ENCODE measurements around the gene EXOC3L1. TPM values are rescaled to one million over a fixed set of nuclear protein-coding genes. Genes with fewer than 3 reads are reported as not detected.

EXOC3L1 gene
- total RNA-seq, 1 donor from 2014 or later = 15.6 TPM

- Histone ChIP-seq H3K36me3 (peaks cover 13% of the 10 kb centered on the region), H3K4me3 (peak within 1 kb of the TSS; percentile 62), H3K27ac (peak within 1 kb of the TSS; percentile 91), H3K9me3 (no peaks in the 10 kb centered on the region), H3K4me1 (peaks cover 65% of the 10 kb centered on the region), H3K27me3 (ENCODE audit: low read depth) (peaks cover 12% of the 10 kb centered on the region)
- intact Hi-C loops (cut with DNase I) = no loop called here
- peak; percentile 88 for DNase-seq
- ATAC-seq = peak; percentile 79 to 81
- no peak for TF ChIP-seq CTCF (IDR thresholded peaks at IDR 0.05)
Observed at GRCh38 chr16:67170168-67170948, 19.6 kb downstream of the EXOC3L1 start, which contains the start of gene NOL3. NOL3 (plus strand) TSS chr16:67170538.

GRCh38 chr16:67169642-67170167 is 20.2 kb downstream of the EXOC3L1 start:
- H3K27me3 ChIP-seq (ENCODE audit: low read depth) = peaks cover 18% of the 10 kb centered on the region
- H3K4me3 ChIP-seq = peak overlapping the region; percentile 62
- ATAC-seq = no peak
- H3K9me3 ChIP-seq = no peaks in the 10 kb centered on the region
- DNase-seq = no peak
- intact Hi-C loops (cut with DNase I) = no loop called here
- H3K4me1 ChIP-seq = peaks cover 64% of the 10 kb centered on the region
- H3K27ac ChIP-seq = peak overlapping the region; percentile 91
- H3K36me3 ChIP-seq = peaks cover 7% of the 10 kb centered on the region
- peak; percentile 63 for TF ChIP-seq CTCF (IDR thresholded peaks at IDR 0.05)

- H3K27ac ChIP-seq = peak overlapping the region; percentile 91
- intact Hi-C loops (cut with DNase I) = no loop called here
- peaks cover 24% of the 10 kb centered on the region for H3K27me3 ChIP-seq (ENCODE audit: low read depth)
- H3K36me3 ChIP-seq = peaks cover 7% of the 10 kb centered on the region
- DNase-seq (no peak), ATAC-seq (no peak)
- no peaks in the 10 kb centered on the region for H3K9me3 ChIP-seq
- no peak for TF ChIP-seq CTCF (IDR thresholded peaks at IDR 0.05)
- peaks cover 62% of the 10 kb centered on the region for H3K4me1 ChIP-seq
- H3K4me3 ChIP-seq = no peak overlapping the region
Observed at GRCh38 chr16:67169011-67169451, 20.9 kb downstream of the EXOC3L1 start.

GRCh38 chr16:67167588-67167987 is 22.3 kb downstream of the EXOC3L1 start:
- Histone ChIP-seq H3K36me3 (peaks cover 7% of the 10 kb centered on the region), H3K9me3 (no peaks in the 10 kb centered on the region), H3K27ac (no peak overlapping the region), H3K27me3 (ENCODE audit: low read depth) (peaks cover 37% of the 10 kb centered on the region), H3K4me3 (no peak overlapping the region), H3K4me1 (peaks cover 64% of the 10 kb centered on the region)
- ATAC-seq (no peak), DNase-seq (no peak)
- intact Hi-C loops (cut with DNase I) = no loop called here
- no peak for TF ChIP-seq CTCF (IDR thresholded peaks at IDR 0.05)

GRCh38 chr16:67166598-67167168 is 23.3 kb downstream of the EXOC3L1 start:
- ATAC-seq (no peak), DNase-seq (no peak)
- intact Hi-C loops (cut with DNase I) = no loop called here
- no peak overlapping the region for H3K4me3 ChIP-seq
- H3K27ac ChIP-seq = no peak overlapping the region
- peaks cover 66% of the 10 kb centered on the region for H3K4me1 ChIP-seq
- peaks cover 7% of the 10 kb centered on the region for H3K36me3 ChIP-seq
- H3K27me3 ChIP-seq (ENCODE audit: low read depth) = peaks cover 38% of the 10 kb centered on the region
- H3K9me3 ChIP-seq = no peaks in the 10 kb centered on the region
- no peak for TF ChIP-seq CTCF (IDR thresholded peaks at IDR 0.05)
